ENCODE measurements around the gene AK8. TPM values are rescaled to one million over a fixed set of nuclear protein-coding genes. Genes with fewer than 3 reads are reported as not detected.

AK8 gene
- total RNA-seq, 1 donor from 2014 or later = 0.46 TPM

- no peak overlapping the region for H3K4me3 ChIP-seq (ENCODE audit: low read depth, low read length)
- no peak for DNase-seq (ENCODE audit: low read depth)
These were observed 20.0 kb upstream of the AK8 start for GRCh38 chr9:132898051-132898450.

GRCh38 chr9:132896906-132897305 lies 18.8 kb upstream of the AK8 start:
- no peak for TF ChIP-seq CTCF (conservative IDR thresholded peaks at IDR 0.05; ENCODE audit: low read depth, low read length)
- no peak for DNase-seq (ENCODE audit: low read depth)
- H3K4me3 ChIP-seq (ENCODE audit: low read depth, low read length) = no peak overlapping the region

More at GRCh38 chr9:132898051-132898450, 20.0 kb upstream of the AK8 start:
- no peak for TF ChIP-seq CTCF (conservative IDR thresholded peaks at IDR 0.05; ENCODE audit: low read depth, low read length)

GRCh38 chr9:132896264-132896663 lies 18.2 kb upstream of the AK8 start:
- DNase-seq (ENCODE audit: low read depth) = no peak
- no peak for TF ChIP-seq CTCF (conservative IDR thresholded peaks at IDR 0.05; ENCODE audit: low read depth, low read length)
- no peak overlapping the region for H3K4me3 ChIP-seq (ENCODE audit: low read depth, low read length)

GRCh38 chr9:132894862-132895835 lies 17.1 kb upstream of the AK8 start:
- no peak for TF ChIP-seq CTCF (conservative IDR thresholded peaks at IDR 0.05; ENCODE audit: low read depth, low read length)
- DNase-seq (ENCODE audit: low read depth) = no peak
- H3K4me3 ChIP-seq (ENCODE audit: low read depth, low read length) = no peak overlapping the region

GRCh38 chr9:132894346-132894745 lies 16.3 kb upstream of the AK8 start:
- TF ChIP-seq CTCF (conservative IDR thresholded peaks at IDR 0.05; ENCODE audit: low read depth, low read length) = no peak
- no peak overlapping the region for H3K4me3 ChIP-seq (ENCODE audit: low read depth, low read length)
- no peak for DNase-seq (ENCODE audit: low read depth)

- no peak for TF ChIP-seq CTCF (conservative IDR thresholded peaks at IDR 0.05; ENCODE audit: low read depth, low read length)
- no peak overlapping the region for H3K4me3 ChIP-seq (ENCODE audit: low read depth, low read length)
- no peak for DNase-seq (ENCODE audit: low read depth)
These were observed 14.3 kb upstream of the AK8 start for GRCh38 chr9:132892400-132892799.
